Activated CD8-positive, alpha-beta T cell treated with anti-CD3 and anti-CD28 coated beads for 36 hours (primary cell): ENCODE measurements around the gene KLHL29. TPM values are rescaled to one million over a fixed set of nuclear protein-coding genes. Genes with fewer than 3 reads are reported as not detected.

Source experiments
- ATAC-seq: fragments of 200-7000 bp; cut with Tn5 transposase; one replicate; pipeline ENCODE4 v1.10.0; 2021; ENCODE audit warnings: mild to moderate bottlenecking, moderate library complexity
- CTCF ChIA-PET: fragments of 350-600 bp; sonication (Branson Sonifier 250); formaldehyde crosslinking; loops from one replicate; lab custom pipeline; 2021; ENCODE audit warnings: antibody characterized with exemption; lab: Charles Lee
- POLR2A ChIA-PET: fragments of 350-600 bp; sonication (Branson Sonifier 250); formaldehyde crosslinking; loops from one replicate; lab custom pipeline; 2021; ENCODE audit warnings: antibody characterized with exemption; lab: Charles Lee
- DNase-seq: peaks from one replicate; pipeline ENCODE4 v3.0.0-alpha.2; 2020
- H3K27ac Mint-ChIP-seq: one replicate; pipeline ENCODE4 v1.8.0; 2021; ENCODE audit warnings: mild to moderate bottlenecking, mixed read lengths
- H3K27me3 Mint-ChIP-seq: one replicate; pipeline ENCODE4 v1.8.0; 2021; ENCODE audit warnings: mixed read lengths
- H3K36me3 Mint-ChIP-seq: one replicate; pipeline ENCODE4 v1.8.0; 2021; ENCODE audit warnings: low read depth, mixed read lengths
- H3K4me1 Mint-ChIP-seq: one replicate; pipeline ENCODE4 v1.8.0; 2021; ENCODE audit warnings: low read depth, mixed read lengths
- H3K4me3 Mint-ChIP-seq: one replicate; pipeline ENCODE4 v1.8.0; 2021; ENCODE audit warnings: mild to moderate bottlenecking, moderate library complexity, mixed read lengths
- H3K9me3 Mint-ChIP-seq: one replicate; pipeline ENCODE4 v1.8.0; 2021; ENCODE audit warnings: mixed read lengths
- CTCF ChIP-seq: fragments of 200-600 bp; IDR thresholded peaks from one replicate; pipeline ENCODE4 v1.8.0; 2022; ENCODE audit warnings: antibody characterized with exemption, mild to moderate bottlenecking
- intact Hi-C: fragments of 100-400 bp; cut with micrococcal nuclease; formaldehyde crosslinking; loops from one replicate; pipeline ENCODE4 v1.10.0; 2022
- total RNA-seq, 2 experiments: library from RNA; stranded (reverse); gene quantifications; one replicate each; pipeline ENCODE4 v1.2.3, GENCODE V29; 2021

Gene KLHL29
- total RNA-seq, 2 experiments from 2014 or later = 1.0 to 1.2 TPM

DNA sequence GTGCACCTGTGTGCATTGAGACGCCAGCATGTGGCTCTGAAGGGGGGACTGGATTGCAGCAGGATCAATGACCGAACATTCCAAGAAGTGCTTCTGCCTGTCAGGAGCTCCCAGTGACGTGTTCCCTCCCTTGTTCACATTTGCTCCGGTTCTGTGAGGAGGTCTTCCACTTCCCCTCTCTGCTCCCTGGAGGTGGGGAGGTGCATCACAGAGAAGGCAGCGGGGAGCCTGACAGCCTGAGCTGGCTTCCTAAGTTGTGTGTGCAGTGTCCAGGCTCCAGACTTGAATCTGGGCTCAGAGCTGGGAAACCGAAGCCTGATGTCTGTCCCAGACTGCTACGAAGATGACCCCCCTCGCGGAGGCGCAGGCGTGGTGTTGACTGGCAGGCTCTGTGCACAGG, 171.0 kb downstream of the KLHL29 start:
- H3K4me1 Mint-ChIP-seq = peaks cover 2% of the 10 kb centered on the region
- no peak for DNase-seq
- no peaks in the 10 kb centered on the region for H3K36me3 Mint-ChIP-seq
- no peaks in the 10 kb centered on the region for H3K9me3 Mint-ChIP-seq
- no peaks in the 10 kb centered on the region for H3K27me3 Mint-ChIP-seq
- no peak for TF ChIP-seq CTCF
- no peak overlapping the region for H3K4me3 Mint-ChIP-seq
- H3K27ac Mint-ChIP-seq = no peak overlapping the region
- CTCF ChIA-PET = no interaction called here
- ATAC-seq = no peak
- POLR2A ChIA-PET = no interaction called here
- intact Hi-C loops = no loop called here

- no peak overlapping the region for H3K27ac Mint-ChIP-seq
- ATAC-seq (no peak), DNase-seq (no peak)
- POLR2A ChIA-PET = no interaction called here
- no peaks in the 10 kb centered on the region for H3K27me3 Mint-ChIP-seq
- H3K4me3 Mint-ChIP-seq = no peak overlapping the region
- CTCF ChIA-PET = no interaction called here
- peaks cover 2% of the 10 kb centered on the region for H3K4me1 Mint-ChIP-seq
- no peaks in the 10 kb centered on the region for H3K36me3 Mint-ChIP-seq
- no peaks in the 10 kb centered on the region for H3K9me3 Mint-ChIP-seq
- intact Hi-C loops = no loop called here
- no peak for TF ChIP-seq CTCF
These were observed 171.9 kb downstream of the KLHL29 start for GRCh38 chr2:23556929-23557328.

- ChIA-PET POLR2A (no interaction called here), CTCF (no interaction called here)
- no peak overlapping the region for H3K27ac Mint-ChIP-seq
- H3K27me3 Mint-ChIP-seq = no peaks in the 10 kb centered on the region
- TF ChIP-seq CTCF = no peak
- no peaks in the 10 kb centered on the region for H3K4me1 Mint-ChIP-seq
- DNase-seq (no peak), ATAC-seq (no peak)
- H3K4me3 Mint-ChIP-seq = no peak overlapping the region
- H3K36me3 Mint-ChIP-seq = no peaks in the 10 kb centered on the region
- H3K9me3 Mint-ChIP-seq = no peaks in the 10 kb centered on the region
- intact Hi-C loops = no loop called here
These were observed 172.5 kb downstream of the KLHL29 start for GRCh38 chr2:23557455-23557854.

DNA sequence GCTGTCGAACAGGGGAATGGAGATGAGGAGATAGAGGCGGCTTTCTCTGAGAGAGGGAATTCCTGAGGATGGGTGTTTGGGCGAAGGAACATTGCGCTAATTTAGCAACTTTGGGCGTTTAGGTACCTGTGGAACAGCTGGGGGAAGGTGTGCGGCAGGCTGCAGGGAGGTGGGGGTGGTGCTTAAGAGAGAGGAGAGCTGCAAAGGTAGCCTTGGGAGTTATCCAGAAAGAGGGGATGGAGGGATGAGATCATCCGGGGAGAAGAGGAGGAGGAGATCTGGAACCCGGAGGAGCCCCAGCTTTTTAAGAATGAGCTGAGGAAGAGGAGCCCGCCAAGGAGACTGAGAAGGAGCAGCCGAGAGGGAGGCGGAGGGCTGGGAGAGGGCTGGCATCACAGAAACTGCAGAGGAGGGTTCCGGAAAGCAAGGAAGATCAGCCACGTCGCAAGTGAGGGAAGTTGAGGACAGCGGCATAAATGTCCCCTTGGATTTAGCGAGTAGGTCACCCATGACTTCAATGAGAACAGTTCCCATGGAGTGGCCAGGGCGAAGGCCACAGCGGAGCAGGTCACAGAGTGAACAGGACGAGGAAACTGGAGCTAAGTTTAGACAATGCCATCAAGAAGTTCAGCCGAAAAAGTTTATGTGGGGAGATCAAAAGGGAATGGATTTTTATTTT, 174.7 kb downstream of the KLHL29 start:
- ATAC-seq (no peak), DNase-seq (no peak)
- Mint-ChIP-seq H3K4me1 (no peaks in the 10 kb centered on the region), H3K27me3 (no peaks in the 10 kb centered on the region), H3K27ac (no peak overlapping the region), H3K9me3 (no peaks in the 10 kb centered on the region), H3K36me3 (no peaks in the 10 kb centered on the region), H3K4me3 (no peak overlapping the region)
- intact Hi-C loops = no loop called here
- ChIA-PET CTCF (no interaction called here), POLR2A (no interaction called here)
- TF ChIP-seq CTCF = no peak

GRCh38 chr2:23561088-23561487, 176.1 kb downstream of the KLHL29 start:
- Mint-ChIP-seq H3K27me3 (no peaks in the 10 kb centered on the region), H3K4me1 (no peaks in the 10 kb centered on the region), H3K4me3 (no peak overlapping the region), H3K36me3 (no peaks in the 10 kb centered on the region), H3K27ac (no peak overlapping the region), H3K9me3 (no peaks in the 10 kb centered on the region)
- intact Hi-C loops = no loop called here
- ATAC-seq = no peak
- DNase-seq = no peak
- ChIA-PET CTCF (no interaction called here), POLR2A (no interaction called here)
- no peak for TF ChIP-seq CTCF
